C4-2B (cell line): ENCODE results near the gene TEDC2.

Experiments used
- ZFX ChIP-seq: fragments of 450-650 bp; IDR thresholded peaks from 2 replicates; pipeline ENCODE4 v1.6.1; 2017
- TF ChIP-seq, protein P1 (sequence below): fragments of 450-650 bp; conservative IDR thresholded peaks from 2 replicates; pipeline ENCODE4 v1.5.1; 2017; ENCODE audit warnings: mild to moderate bottlenecking

- TF ChIP-seq, protein P1, sequence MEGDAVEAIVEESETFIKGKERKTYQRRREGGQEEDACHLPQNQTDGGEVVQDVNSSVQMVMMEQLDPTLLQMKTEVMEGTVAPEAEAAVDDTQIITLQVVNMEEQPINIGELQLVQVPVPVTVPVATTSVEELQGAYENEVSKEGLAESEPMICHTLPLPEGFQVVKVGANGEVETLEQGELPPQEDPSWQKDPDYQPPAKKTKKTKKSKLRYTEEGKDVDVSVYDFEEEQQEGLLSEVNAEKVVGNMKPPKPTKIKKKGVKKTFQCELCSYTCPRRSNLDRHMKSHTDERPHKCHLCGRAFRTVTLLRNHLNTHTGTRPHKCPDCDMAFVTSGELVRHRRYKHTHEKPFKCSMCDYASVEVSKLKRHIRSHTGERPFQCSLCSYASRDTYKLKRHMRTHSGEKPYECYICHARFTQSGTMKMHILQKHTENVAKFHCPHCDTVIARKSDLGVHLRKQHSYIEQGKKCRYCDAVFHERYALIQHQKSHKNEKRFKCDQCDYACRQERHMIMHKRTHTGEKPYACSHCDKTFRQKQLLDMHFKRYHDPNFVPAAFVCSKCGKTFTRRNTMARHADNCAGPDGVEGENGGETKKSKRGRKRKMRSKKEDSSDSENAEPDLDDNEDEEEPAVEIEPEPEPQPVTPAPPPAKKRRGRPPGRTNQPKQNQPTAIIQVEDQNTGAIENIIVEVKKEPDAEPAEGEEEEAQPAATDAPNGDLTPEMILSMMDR, result no peak
- TF ChIP-seq ZFX, result no peak
Measured at GRCh38 chr16:2476741-2477140, 16.8 kb downstream of the TEDC2 start.
